Bone marrow (tissue), 2 donors: ENCODE measurements around the gene WIF1.

Source experiments
- DNase-seq, 2 donors: peaks; one replicate each; lab custom pipeline; 2025; lab: John Stamatoyannopoulos, UW

Gene WIF1

DNA sequence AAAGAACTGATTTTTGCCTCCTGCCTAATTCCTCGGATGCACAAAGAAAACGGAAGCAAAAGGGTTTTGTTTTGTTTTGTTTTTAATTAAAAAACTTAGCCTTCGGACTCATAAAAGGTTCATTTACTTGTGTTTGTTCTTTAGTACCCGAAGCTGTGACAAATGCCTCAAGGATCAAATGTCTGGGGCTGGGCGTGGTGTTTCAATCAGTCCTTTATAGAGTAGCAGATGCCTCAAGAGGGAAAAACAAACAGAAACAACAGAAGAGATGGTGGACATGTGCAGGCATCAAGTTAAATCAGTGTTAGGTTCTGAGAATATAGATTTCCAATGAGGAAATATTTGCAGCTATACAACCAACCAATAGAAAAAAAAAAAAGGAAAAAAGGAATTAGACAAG is 1.6 kb upstream of the WIF1 start:
- DNase-seq = no peak

DNA sequence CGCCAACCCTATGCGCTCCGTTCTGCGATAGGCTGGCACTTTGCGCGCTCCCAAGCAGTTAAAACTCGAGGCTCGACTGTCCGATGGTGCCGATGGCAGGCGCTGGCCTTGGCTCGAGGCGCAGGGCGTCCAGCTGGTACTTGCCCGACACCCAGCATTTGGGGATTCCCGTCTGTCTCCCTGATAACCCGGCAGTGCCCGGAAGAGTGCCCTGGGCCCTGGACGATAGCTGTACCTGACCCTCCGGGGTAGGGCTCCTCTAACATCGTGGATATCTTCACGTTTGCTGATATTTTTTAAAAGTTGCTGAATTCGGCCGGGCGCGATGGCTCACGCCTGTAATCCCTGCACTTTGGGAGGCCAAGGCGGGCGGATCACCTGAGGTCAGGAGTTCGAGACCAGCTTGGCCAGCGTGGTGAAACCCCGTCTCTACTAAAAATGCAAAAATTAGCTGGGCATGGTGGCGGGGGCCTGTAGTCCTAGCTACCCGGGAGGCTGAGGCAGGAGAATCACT is 908 bp upstream of the WIF1 start:
- DNase-seq = no peak

DNA sequence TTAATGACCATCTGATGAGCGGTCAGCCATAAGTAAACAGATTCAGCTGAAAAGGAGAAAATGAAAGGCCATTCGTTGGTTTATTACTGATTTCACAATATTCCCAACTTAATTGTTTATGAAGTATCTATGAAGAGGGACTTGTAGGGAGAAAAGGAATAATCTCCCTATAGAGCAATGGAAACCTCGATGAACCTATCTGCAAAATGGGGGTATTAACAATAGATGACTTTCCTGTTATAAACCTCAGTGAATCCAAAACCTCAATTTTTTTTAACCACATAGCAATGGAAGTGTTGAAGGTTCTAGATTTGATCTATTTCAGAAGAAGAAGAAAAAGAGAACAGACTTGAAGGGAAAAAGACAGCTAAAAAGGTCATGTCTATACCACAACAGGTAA is 2.0 kb downstream of the WIF1 start:
- DNase-seq = no peak

DNA sequence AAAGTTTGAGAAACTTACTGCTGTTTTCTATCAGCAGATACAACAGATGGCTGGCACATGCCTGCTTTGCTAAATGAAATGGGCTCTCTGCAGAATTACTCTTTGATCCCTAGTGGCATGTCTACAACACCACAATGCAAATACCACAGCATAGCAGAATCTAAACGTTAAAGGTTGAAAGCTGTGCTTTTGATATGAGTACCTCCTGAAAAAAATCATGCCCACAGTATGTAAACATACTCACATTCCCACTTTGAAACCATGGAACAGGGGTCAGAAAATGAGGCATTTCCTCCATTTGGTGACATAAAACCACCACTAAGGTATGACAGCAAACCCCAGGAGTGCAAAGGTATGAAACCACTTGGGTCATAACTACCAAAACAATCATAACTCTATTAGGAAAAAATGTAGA is 7.5 kb downstream of the WIF1 start:
- no peak for DNase-seq

DNA sequence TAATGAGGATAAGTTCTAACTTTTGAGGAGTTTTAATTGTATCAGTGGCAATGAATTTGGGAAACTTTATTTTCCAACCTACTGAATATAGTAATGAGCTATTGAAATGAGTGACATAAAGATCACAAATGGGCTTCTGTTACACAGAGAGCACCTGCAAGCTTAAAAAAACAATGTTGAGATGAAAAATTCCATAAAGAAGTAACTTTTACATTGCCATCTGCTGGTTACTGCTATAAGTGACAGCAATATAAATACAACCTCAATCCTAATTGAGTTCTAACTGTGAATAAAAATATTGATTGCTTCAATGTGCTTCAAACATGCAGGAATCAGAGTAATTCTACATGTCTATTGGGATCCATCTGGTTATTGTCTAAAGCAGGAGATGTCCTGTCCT is 14.2 kb downstream of the WIF1 start:
- DNase-seq = no peak

DNA sequence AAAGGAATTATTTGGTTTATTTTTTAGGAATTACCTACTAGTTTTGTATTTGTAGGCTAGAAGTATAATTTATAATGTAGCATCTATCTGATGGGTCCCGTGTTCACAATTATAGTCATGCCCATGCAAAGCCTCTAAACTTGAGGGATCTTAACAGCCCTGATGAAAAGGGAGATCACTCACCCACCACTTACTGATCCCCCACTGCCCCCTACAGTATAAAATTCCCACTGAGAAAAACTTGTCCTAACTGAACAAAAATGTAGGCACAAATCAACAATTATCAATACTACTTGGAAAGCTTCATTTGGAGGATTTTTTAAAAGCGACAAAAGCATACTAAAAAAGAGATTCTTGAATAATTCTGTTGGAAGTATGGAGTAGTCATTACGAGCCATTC is 21.0 kb downstream of the WIF1 start:
- DNase-seq = peak in 1 of 2 donors; percentile 21

DNA sequence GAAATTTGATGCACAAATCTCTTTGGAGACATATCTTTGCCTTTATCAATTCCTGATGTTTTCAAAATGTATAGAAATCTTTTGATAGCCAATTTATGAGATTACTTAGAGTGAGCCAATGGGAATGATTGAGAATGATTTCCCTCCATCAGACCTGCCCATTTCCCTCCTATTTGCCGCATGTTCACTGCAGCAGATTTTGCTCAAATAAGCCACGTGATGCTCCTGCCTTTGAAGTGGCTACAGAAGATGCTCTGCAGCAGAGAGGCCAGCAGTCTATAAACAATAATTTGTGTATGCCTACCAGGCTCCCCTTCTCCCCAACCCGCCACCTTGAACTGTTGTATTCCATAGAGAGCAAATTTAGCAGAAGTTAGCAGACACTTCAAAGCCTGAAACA is 21.9 kb downstream of the WIF1 start:
- DNase-seq = no peak

DNA sequence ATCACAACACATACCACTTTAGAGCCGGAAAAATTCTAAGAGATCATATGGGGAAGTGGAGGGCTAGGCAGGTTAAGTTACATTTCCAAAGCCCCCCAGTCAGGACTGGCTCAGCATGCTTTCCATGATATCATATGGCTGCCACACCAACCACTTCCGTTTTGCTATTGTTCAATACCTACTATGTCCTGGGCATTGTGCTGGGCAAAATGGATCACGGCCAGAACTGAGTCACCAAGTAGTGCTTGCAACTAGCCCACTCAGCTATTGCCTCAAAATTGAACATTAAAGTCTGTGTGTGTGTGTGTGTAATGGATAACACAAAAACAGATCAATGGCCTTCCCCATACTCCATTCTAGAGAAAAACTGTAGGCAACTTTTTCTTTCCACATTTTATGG is 22.7 kb downstream of the WIF1 start:
- no peak for DNase-seq

DNA sequence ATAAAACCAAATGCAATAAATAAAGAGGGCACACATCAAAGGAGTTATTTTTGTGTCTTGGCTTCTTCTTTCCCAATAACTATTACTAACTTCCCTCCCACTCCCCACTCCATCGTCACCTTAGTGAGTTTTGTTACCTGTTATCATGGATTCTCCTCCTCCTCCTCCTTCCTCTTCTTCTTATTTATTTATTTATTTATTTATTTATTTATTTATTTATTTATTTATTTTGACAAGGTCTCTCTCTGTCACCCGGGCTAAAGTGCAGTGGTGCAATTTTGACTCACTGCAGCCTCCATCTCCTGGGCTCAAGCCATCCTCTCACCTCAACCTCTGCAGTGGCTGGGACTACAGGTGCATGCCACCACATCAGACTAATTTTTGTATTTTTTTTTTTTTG is 26.4 kb downstream of the WIF1 start:
- DNase-seq = no peak

DNA sequence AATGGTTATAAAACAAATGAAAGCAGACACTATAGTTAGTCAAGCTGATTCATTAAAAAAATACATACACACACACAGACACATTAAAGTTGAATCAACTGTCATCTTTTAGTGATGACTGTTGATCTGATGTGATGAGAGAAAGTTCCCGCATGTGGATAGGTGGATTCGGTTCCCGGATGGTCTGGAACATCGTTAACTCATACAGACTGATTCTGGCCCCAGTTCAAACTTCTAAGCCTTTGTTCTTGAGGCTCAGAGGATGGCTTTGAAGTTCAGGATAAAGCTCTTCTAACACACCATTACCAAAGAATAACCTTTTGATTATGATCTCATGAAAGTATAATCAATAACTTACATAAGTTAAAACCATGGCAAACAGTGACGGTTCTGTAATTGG is 27.5 kb downstream of the WIF1 start:
- DNase-seq = no peak

DNA sequence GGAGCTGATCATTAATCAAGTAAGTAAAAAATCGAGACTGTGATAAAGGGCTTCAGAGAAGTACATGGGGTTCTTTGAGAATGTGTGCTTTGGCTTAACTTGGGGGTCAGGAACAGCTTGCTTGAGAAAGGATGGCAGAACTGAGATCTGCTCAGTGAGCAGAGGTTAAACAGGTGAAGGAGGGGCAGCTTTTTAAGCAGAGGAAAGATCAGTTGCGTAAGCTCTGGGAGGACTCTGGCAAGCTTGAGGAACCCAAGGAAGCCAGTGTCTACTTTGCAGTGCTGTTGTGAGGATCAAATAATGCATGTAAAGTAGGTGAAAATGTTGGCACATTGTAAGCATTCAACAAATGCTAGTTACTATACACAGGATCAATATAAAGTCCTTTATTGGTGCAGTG is 30.6 kb downstream of the WIF1 start:
- DNase-seq = no peak

DNA sequence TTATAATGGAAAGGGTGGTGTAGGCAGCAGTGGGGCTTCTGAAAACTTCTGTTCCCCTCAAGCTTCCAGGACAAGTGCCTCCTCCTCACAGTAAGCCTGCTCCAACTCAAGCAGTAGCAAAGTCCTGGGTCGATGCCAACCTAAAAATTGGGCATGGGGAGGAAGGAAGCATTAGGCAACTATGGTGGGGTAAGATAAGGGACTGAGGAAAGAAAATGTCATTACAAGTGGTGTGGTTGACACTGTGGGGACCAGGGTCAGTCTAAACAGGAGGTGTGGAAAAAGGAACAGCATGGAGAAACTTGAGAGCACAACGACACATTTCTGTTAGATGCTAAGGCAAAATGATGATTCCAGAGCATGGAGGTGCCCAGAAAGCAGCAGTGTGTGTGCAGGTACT is 34.9 kb downstream of the WIF1 start:
- peak in 1 of 2 donors; percentile 84 for DNase-seq

DNA sequence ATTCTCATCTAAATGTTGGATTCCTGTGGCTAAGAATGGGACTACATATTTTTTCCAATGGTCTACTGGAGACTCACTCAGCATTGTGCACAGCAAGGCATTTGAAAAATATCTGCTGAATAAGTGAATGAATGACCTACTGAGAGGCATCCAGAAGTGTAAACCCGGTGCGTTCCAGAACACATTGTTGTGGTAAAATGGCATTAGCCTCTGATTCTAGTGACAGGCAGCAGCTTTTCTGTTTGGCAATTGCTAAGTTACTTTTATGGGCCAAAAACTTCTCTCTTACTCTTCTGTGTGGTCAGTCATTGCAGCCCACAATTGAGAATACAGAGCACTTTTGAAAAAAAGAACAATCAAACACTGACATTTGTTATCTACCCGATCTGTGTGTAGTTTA is 36.5 kb downstream of the WIF1 start:
- no peak for DNase-seq

DNA sequence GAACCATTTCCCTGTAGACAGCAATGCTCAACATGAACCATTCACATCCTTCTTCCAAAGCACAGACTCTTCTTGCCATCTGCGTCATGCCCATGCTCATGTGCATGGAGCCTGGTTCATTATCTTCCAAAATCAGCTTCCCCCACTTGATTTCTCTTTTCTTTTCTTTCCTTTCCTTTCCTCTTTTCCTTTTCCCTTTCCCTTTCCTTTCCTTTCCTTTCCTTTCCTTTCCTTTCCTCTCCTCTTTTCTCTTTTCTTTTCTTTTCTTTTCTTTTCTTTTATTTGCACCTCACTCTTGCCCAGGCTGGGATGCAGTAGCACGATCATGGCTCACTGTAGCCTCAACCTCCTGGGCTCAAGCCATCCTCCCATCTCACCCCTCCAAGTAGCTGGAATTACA is 37.5 kb downstream of the WIF1 start:
- no peak for DNase-seq

DNA sequence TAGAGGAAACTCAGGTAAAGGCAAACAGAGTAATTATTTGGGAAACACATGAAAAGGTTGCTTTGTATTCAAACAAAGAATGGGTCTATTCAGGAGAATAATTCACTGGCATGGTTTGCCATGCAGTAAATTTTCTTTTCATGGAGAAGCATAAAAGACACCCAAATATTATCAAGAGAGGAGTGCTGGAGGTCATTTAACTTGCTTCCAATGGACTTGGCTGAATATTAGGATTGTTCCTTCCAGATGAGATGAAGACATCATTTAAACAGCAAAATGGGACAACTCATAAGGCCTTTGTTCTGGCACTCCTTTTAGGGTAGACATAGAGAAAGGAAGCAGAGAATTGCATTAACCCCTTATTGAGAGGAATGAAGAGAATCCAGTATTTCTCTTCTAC is 38.7 kb downstream of the WIF1 start:
- DNase-seq = no peak

DNA sequence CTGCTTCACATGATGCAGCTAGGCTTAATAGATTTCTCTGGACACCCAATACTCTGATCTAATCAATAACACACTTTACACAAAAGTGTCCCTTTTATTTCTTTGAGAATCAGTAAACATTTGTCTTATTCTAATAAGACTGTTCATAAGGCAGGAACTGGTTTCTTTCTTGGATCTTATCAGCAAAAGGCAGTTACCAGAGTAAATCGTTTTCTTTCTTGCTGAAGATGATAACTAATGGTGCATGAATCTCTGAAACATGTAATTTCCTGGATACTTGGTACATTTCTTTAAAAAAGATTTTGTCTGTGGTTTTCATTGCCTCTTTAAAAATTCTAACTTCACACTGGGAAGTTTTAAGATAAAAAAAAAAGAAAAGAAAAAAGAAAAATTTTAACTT is 39.6 kb downstream of the WIF1 start:
- no peak for DNase-seq

DNA sequence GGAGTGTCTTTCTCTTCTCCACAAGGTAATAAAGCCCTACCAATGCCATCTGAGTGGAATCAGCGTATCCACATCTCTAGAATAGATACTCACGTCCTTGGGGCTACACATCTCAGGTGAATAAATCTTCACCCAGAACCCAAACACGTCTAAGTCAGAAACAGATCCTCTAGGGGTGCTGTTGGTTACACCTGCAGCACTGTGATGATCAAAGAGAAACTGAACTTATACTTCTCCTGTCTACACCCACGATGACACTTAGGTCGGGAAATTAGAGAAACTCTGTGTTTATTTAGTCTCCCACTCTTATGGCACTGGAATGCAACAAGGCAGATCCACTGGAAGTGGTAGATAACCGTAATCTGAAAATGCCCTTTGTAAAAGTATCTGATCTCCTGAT is 46.2 kb downstream of the WIF1 start:
- no peak for DNase-seq

DNA sequence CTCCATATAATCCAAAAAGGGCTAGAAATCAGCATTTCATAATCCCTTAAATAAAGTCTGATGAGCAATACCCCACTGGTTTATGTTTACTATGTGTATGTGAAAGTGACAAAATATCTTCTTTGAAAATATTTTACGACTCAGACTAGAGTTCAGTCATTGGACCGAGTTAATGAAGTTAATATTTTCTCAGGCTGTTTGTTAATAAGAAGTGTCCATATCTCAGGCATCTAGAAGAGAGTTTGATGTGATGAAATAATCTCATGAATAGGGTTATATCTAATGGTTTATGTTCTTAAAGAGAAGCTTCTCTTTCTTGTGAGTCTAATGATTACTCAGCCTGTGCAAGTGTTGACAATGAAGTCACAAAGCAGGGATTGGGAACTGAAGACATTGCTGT is 51.8 kb downstream of the WIF1 start:
- DNase-seq = no peak

DNA sequence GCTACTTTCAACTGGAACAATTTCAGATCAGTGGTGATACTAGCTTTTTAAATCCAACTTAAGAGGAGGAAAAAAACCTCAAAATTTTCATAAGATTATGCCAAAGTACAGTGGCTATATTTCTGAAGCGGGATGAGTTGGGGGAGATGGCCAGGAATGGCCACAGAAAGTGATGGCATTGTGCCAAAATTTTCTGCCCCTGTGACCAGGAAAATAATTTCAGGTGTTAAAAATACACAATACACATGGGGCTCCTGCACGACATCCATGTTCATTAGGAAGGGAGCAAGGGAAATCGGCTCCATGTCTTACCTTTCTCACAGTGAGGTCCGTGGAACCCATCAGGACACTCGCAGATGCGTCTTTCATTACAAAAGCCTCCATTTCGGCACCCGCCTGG is 53.7 kb downstream of the WIF1 start:
- no peak for DNase-seq

DNA sequence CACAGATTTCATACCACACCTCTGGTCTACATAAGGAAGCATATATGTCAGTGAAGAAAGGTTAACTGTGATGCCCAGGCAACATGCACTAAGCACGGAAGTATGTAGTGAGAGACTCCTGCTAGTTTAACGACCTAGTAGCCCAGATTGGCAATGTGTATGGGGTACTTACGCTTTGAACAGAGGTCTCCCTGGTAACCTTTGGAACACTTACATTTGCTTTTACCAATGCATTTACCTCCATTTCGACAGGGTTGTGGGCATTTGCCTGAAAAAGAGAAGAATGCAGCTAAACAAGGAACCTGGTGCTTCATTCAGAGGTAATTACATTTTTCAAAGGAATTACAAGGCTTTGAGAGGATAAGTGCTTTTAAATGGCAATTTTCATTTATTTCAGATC is 65.2 kb downstream of the WIF1 start:
- no peak for DNase-seq

DNA sequence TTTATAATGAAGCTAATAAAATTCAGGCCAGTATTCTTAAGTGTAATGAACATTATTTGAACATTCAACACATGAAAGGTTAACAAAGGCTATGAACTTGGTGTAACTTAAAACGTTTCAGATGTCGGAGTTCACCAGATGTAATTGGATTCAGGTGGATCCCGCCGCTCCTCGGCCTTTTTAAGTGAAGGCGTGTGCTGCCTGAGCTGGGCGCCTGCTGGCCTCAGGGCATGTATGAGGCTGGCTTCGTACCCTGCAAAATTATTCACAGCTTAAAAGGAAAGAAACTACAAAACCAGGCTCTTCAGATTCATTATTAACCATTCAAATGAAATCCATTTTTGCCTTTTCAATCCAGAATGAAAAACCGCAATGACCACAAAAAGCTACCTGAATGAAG is 69.9 kb downstream of the WIF1 start:
- no peak for DNase-seq

DNA sequence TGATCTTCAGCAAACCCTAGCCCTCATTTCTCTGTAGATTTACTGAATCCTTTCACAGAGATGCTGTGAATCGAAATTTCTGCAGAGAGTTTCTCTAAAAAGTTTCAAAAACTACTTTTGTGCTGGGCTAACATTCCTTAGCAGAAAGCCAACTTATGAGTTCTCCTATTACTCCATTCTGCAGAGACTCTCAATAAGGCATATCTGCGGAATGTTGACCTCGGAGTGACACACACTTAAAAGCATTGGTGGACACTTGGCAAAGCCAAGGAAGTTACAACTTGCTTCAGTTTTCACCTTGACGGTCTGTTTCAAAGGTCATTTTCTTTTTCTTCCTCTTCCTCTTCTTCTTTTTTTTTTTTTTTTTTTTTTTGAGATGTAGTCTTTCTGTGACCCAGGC is 75.8 kb downstream of the WIF1 start:
- DNase-seq = no peak

DNA sequence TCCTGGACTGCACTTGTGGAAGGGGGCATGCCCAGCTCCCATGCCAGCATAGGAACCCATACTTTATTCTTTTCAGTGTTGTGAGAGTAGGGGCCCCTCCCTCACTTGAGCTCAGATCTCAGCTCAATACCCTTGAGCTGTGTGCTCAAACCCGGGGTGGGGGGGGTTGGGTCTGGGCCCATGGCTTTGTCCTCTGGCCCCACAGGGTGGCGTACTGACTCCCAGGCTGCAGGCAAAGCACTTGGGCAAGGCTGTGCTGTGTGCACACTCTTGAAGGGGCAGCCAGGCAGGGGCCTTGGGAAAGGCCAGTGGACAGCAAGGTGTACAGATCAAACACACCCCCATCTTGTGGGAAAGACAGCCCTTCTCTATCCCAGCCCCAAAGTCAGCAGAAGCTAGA is 81.8 kb downstream of the WIF1 start:
- DNase-seq = no peak

DNA sequence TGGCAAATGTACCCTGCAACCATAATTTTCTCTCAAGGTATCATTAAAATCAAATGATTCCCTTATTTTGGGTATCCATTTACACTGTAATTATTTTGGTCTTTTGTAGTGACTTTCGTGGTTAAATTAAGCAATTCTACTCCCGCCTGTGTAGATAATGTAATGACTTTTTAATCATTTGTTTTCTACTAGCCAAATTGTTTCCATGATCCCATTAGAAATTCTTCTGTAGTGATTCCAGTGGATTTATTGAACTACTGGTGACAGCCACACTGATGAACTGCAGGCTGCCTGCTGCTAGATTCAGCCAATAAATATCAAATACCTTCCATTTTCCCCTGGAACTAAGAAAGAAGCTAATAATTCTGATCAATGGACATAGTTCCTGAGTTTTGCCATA is 96.0 kb downstream of the WIF1 start:
- DNase-seq = no peak

DNA sequence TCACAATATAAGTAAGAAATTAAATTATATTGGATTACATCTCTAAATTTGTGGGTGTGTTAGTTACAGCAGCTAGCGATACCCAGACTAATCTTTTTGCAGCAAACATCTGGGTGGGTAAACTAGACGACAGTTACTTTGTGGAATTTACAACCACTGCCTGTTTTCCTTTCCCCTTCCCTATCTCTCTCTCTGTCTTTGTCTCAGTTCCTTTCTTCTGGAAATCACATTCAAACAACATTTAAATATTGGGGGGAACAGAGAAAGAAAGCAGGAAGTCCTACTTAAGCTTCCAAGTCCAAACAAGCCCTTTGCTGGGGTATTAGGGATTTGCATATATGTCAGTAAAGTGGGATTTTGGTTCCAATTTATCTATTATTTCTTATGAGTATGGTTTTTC is 97.6 kb downstream of the WIF1 start:
- DNase-seq = no peak
